HG03097 (cell line): ENCODE measurements around the gene ACTG2.
A peak's percentile ranks its signal among the peaks of the same experiment; 100 is the strongest.
"Not testable (repeated sequence)": the region's sequence is repeated elsewhere in the genome, so short reads cannot be mapped to it uniquely, and the experiment has no call there.

Experiments used
- ATAC-seq: cut with Tn5 transposase; IDR thresholded peaks from one replicate; pipeline ENCODE4 v1.9.1; 2021; ENCODE audit not compliant: unreplicated experiment, low FRiP score

ACTG2 gene

DNA sequence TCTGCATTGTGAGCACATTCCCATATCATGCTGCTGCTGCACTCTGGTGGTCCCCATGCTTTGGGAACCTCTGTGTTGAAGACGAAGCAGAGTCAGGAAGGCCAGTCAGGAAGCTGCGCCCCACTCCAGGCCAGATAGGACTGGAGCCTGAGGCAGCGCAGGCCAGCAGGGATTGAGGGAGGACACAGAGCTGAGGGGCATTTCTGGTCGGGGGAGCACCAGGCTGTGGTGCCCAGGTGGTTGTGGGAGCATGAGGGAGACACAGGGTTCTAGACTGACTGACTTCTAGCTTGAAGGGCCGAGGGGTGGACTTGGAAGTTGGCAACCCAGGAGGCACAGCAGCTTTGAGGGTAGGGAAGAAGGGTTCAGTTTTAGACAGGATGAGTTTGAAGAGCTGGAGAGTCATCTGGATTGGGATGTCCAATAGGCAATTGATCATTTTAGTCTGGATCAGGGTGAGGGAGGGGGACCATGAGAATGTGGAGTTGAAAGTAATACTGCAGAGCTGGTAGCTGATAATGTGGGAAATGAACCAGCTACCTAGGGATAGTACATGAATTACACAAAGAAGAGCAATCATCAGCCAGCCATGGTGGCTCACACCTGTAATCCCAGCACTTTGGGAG is 1.4 kb upstream of the ACTG2 start:
- no peak for ATAC-seq

DNA sequence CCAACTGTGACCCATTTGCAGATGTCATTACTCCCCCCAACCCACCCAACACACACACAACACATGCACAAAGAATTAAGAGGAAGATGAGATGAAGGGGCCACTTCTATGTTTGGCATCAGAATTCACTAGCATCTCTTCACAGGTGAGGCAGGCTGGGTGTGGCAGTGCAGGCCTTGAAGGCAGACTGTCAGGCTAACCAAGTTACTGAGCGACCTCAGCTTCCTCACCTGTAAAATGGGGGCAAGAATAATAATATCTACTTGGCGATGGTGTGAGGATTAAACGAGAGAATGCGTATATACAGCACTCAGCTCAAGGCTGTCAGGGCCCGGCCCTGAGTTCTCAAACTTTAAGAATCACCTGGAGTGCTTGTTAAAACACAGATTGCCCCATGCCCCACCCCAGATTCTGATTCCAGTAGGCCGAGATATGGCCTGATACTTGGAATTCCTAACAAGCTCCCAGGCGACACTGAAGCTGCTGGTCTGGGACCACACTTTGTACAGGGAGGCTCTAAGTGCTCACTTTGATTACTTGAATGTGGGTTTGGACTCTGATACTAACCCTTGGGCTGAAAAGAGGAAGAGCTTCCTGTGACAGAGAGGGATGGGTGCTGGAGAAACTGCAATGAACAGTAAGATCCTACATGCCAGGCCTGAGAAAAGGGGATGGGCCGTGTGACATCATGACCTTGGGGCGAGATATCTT is 1.1 kb downstream of the ACTG2 start:
- no peak for ATAC-seq

DNA sequence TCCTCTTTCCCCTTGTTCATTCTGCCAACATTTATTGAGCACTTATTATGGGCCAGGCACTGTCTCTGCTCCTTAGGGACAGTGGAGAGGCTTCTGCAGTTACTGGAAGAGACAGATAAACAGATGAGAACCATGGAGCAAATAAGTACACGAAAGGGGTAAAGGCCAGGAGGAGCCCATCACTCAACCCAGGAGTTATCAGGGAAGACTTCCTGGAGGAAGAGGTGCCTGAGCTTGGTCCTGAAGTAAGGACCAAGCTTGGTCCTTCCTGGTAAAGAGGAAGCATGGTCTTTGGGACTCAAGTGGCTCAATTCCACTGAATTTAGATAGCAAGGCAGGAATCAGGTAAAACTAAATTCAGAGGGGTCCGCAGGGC is 1.7 kb downstream of the ACTG2 start:
- ATAC-seq, result no peak

DNA sequence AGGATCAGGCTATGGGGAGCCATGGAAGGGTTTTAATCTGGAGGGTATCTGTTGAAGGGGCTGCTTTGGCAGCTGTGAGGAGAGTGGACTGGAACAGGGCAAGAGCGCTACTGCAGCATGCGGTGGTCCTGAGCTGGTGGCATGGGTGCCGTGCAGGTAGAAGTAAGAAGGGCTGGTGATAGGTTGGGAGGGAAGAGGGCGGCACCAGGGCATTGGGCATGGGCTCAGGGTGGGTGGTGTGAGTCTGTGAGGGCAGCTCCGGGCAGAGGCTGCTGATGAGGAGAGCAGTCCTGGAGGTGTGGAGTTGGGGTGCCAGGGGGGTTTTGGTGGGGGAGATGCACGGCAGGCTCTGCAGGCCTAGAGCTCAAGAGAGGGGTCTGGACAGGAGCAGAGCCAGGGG is 2.1 kb downstream of the ACTG2 start:
- ATAC-seq, result no peak

DNA sequence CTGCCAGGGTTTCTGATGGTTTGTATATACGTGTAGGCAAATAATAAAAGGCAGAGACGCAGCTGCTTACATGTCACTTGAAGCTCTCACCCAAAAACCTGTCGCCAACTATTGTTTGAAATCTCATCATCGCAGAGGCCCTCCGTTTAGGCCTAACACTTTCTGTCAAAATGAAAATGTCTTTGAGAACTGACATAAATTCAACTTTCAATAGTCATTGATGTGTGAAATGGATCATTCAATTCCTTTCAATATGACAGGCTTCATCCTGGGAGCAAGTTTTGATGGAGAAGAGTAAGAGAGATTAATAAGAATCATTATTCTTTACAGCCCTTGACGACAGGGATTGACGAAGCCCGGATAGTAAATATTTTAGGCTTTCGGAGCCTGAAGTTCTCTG is 2.7 kb downstream of the ACTG2 start:
- ATAC-seq, result no peak

DNA sequence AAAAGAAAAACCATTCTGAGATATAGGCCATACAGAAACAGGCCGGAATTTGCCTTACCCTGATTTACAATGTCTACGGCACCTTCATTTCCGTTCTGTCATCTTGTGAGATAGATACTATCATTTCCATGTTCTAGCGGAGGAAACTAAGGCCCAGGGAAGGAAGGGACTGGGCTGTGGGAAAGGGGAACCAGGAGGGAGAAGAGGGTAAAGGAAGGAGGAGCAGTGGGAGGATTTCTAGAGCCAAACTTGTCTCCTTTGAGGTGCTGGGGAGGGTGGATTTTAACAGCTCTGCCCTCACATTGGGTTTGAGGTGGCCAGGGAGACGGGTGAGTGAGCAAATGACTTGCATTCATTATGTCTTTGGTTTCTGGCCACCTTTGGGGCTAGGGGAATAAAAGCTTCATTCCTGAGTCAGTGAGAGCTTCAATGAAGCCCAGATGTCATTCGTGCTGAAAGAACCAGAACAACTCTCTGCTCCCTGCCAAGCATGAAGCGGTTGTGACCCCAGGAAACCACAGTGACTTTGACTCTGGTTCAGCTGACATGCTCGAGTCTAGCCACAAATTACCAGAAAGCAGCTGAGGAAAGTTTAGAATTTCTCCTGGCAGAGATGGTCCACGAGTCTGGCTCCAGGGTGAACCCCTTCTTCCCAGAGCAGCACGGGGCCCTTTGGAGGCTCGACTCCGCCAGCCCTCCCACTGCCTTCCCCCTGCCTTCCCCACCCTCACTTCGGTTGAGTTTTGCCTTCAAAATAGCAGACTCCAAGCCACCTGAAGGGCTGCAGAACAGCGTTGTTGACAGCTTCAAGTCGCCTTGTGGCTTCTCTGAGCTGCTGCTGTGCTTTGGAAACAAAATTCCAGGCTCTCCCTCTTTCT is 3.8 kb downstream of the ACTG2 start:
- peak; percentile 76 for ATAC-seq

DNA sequence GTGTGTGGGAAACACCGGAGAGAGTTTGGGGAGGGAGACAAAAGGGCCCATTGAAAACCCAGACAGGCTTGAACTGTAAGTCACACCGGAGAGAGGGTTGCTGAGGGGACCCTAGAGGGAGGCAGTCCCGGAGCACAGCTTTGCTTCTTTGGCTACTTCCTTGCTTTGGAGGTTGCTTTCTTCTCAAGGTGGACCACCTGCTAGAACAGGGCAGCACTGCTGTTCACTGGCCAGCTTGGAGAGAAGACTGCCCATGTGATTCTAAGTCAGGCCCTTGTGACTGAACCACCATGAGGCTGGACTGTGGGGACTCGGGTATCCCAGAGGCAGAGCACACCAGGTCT is 4.4 kb downstream of the ACTG2 start:
- ATAC-seq, result no peak

DNA sequence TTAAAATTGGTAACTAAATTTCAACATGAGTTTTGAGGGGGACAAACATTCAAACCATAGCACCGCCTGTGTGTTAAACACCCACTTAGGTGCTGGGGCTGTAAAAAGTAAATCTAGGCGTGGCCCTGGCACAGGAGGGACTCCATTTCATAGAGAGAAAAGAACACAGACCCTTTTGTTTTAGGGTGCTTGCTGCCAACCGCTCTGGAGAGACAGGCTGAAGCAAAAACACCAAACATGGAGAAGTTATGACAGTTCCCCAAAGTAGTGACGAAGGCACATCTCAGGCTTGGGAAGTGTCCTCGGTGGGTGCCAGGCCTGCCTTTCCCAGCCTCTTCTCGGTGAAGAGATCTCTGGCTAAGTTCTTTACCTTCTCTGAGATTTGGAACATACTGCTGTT is 5.1 kb downstream of the ACTG2 start:
- ATAC-seq, result no peak

DNA sequence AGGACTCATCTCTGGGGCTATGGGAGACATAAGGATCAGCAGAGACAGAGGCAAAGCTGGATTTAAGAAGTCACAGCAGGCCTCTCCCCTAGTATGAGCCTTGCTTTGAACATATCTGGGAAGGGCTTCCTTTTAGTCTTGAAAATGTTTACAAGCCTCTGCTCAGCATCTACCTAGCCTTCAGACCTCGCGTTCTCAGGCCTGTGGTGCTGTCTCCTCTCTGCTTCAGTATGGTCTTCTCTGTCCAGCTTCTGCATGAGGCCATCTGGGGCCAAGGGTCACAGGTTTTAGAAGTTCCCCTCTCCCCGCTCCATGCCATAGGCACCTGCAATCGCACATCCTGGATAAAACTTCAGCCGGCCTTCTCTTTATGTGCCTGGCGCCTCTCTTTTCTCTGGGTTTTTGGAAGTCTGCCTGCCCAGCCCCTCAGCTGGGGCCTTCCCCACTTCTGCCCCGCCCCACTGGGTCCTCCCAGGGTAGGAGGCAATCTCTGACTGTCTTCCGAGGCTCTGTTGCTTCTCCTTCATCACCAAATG is 7.1 kb downstream of the ACTG2 start:
- no peak for ATAC-seq

DNA sequence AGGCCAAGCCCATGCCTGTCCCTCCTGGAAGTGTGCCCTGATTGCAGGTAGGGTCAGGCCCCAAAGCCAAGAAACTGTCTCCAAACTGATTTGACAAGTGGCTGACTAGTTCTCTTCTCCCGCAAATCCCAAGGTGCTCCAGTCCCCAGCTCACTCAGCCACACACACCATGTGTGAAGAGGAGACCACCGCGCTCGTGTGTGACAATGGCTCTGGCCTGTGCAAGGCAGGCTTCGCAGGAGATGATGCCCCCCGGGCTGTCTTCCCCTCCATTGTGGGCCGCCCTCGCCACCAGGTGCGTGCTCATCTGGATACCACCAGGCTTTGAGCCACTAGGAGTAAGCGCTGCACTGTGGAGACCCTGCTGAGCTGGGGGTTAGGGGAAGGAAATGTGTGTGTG is 8.3 kb downstream of the ACTG2 start:
- no peak for ATAC-seq

DNA sequence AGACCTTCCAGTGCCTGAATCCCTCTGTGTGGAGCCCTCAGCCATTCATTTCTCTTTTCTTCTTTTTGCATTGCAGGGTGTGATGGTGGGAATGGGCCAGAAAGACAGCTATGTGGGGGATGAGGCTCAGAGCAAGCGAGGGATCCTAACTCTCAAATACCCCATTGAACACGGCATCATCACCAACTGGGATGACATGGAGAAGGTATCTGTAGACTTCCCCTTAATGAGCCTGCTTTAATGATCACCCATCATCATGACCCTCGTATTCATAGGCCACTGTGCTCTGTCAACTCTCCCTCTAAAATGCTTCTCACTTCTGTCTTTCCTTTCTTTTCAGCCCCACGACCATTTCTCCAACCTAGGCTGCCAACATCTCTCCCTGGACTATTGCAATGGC is 9.5 kb downstream of the ACTG2 start:
- no peak for ATAC-seq

DNA sequence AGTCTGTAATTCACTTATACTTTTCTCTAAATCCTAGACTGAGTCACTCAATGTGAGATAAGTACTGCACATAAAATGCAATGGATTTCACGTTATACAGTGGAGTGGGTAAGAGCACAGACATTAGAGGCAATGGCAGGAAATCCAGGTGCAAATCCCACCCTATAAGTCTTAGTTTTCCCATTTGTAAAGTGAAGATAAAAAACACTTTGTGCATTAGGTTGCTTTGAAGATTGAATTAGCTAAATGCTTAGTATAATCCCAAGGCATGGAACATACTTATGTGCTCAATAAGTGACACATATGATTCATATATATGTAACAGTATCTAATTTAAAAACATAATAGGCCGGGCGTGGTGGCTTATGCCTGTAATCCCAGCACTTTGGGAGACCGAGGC is 10.5 kb downstream of the ACTG2 start:
- ATAC-seq, result no peak

DNA sequence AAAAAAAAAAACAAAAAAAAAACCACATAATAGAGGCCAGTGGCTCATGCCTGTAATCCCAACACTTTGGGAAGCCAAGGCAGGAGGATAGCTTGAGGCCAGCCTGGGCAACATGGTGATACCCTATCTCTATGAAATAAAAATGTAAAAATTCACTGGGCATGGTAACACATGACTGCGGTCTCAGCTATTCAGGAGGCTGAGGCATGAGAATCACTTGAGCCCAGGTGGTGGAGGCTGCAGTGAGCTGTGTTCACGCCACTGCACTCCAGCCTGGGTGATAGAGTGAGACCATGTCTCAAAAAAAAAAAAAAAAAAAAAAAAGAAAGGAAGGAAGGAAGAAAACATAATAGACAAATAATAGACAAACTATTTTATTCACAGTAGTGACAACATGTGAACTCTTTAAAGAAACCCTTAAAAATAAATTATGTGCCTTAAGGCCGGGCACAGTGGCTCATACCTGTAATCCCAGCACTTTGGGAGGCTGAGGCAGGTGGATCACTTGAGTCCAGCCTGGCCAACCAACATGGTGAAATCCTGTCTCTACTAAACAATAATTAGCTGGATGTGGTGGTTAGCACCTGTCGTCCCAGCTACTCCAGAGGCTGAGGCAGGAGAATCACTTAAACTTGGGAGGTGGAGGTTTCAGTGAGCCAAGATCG is 11.3 kb downstream of the ACTG2 start:
- ATAC-seq, result not testable (repeated sequence)

DNA sequence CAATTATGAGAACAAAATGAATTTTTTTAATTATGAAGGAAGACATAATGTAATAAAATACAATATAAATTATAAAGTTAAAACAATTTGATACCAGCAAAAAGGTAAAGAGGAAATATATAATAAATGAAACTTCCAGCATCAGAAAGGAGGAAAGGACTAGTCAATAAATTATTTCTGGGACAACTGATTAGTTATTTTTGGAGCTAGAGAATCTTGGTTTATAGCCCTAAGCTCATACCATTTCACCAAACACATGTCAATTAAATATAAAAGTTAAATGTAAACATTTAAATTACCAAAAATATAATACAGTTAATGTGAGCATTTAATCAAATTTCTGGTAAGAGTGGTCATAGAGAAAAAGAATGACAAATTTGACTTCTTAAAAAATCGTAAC is 12.1 kb downstream of the ACTG2 start:
- ATAC-seq, result no peak

DNA sequence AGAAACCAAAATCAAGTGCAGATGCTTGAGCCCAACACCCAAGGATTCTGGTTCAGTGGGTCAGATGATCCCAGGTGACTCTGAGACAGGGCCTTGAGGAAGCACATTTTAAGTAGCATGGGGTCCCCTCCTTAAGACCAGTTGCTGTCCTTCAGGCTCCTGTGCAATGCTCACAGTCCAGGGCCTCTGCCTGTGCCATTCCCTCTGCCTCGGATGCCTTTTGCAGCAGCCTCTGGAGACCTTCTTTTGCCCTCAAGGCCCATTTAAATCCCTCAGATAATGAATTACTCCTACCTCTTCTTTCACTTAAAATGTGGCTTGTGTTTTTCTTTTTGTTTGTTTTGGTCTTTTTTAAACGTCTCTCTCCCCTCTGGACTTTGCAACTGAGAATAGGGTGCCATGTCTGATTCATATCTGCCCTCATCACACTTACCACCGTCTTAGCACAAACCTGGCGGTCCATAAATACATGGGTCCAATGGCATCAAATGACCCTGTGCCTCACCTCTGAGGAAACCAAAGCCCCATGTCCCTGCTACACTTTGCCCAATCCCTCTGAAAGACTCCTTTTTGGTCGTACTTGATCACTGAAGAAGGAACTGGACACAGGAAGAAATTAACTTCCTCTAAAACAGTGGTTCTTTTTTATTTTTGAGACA is 14.2 kb downstream of the ACTG2 start:
- no peak for ATAC-seq

DNA sequence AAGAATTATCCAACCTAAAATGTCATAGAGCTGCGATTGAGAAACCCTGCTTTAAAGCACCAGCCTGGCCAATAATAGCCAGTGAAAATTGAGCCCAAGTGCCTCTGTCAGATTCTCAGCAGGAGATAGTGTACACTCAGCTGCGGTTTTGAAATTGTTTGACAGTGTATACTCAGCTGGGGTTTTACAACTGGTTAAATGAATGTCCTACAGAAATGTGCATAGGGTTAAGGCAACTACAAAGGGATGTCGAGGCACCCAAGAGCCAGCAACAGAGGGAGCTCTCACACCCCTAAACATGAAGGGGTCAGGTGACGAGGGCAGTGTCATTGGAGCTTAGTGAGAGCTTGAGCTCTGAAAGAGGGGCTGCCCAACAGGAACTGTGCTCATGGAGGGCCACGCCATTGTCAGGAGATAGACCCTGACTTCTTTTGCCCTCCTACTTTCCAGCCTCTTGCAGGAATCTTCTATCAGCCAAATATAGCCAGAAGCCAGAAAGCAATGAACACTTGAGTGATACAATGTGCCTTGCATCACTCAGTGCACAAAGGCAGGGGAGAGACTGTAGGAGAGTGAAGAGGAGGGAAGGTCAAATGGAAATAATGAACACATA is 15.1 kb downstream of the ACTG2 start:
- ATAC-seq, result no peak

DNA sequence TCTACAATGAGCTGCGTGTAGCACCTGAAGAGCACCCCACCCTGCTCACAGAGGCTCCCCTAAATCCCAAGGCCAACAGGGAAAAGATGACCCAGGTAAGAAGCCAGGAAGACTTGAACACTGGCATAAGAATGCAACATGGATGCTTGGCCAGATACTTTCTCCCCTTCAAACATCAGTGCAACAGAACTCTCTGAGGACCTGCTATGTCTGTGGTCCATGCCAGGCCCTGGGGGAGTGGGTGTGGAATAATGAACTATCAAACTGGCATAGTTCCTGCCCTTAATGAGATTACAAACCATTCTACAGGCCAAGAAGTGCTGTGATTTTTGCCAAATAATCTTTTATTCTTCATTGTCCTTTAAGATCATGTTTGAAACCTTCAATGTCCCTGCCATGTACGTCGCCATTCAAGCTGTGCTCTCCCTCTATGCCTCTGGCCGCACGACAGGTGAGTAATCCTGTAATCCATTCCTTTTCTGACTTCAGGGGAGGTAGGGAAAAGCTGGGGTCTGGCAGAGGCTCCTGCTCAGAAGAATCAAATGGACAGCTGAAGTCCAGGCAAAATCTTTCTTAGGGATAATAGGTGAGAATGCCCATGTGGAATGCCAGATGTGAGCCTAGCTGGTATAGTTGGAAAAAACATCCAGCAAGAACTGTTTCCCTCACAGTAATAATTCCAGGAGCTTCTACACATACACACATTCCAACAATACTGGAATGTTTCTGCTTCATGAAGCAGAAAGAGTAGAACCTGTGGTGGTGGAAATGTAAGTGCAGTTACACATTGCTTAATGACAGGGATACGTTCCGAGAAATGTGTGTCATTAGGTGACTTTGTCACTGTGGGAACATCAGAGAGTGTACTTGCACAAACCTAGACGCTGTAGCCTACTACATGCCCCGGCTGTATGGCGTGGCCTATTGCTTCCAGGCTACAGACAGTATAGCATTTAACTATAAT is 16.2 kb downstream of the ACTG2 start:
- ATAC-seq, result no peak

DNA sequence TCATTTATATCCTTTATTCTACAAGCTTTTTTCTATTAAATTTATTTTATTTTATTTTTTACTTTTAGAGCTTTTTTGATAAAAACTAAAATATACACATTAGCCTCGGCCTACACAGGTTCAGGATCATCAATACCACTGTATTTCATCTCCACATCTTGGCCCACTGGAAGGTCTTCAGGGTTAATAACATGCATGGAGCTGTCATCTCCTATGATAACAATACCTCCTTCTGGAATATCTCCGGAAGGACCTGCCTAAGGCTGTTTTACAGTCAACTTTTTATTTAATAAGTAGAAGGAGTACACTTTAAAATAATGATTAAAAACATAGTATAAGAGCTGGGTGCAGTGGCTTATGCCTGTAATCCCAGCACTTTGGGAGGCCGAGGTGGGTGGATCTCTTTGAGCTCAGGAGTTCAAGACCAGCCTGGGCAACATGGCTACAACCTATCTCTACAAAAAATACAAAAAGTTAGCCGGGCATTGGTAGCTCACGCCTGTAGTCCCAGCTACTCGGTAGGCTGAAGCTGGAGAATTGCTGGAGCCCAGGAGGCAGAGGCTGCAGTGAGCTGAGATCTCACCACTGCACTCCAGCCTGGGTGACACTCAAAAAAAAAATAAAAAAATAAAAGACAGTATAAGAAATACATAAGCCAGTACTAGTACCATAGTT is 18.2 kb downstream of the ACTG2 start:
- no peak for ATAC-seq
